ENCODE measurements around the gene SF3B1.
A peak's percentile ranks its signal among the peaks of the same experiment; 100 is the strongest.

Gene SF3B1

DNA sequence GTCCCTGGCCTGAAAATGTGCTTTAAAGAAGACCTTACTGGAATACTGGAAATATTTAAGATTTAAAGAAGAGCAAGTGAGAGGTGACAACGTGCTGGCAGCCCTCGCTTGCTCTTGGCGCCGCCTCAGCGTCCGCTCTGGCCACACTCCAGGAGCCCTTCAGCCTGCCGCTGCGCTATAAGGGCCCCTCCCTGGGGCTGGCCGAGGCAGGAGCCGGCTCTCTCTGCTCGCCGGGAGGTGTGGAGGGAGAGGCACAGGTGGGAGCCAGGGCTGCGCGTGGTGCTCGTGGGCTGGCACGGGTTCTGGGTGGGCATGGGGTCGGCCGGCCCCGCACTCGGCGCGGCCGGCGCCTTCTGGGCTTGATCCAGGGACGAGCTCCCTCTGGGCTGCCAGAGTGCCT lies 15.6 kb upstream of the SF3B1 start:
- TF ChIP-seq, protein P1, sequence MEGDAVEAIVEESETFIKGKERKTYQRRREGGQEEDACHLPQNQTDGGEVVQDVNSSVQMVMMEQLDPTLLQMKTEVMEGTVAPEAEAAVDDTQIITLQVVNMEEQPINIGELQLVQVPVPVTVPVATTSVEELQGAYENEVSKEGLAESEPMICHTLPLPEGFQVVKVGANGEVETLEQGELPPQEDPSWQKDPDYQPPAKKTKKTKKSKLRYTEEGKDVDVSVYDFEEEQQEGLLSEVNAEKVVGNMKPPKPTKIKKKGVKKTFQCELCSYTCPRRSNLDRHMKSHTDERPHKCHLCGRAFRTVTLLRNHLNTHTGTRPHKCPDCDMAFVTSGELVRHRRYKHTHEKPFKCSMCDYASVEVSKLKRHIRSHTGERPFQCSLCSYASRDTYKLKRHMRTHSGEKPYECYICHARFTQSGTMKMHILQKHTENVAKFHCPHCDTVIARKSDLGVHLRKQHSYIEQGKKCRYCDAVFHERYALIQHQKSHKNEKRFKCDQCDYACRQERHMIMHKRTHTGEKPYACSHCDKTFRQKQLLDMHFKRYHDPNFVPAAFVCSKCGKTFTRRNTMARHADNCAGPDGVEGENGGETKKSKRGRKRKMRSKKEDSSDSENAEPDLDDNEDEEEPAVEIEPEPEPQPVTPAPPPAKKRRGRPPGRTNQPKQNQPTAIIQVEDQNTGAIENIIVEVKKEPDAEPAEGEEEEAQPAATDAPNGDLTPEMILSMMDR (IDR thresholded peaks at IDR 0.05; ENCODE audit: low read depth, low read length, missing control alignments) = no peak
- H3K4me3 ChIP-seq (ENCODE audit: low read depth, low read length) = no peak overlapping the region
- DNase-seq (ENCODE audit: low read depth) = no peak

GRCh38 chr2:197446844-197447243 lies 12.0 kb upstream of the SF3B1 start:
- DNase-seq (ENCODE audit: low read depth) = no peak
- TF ChIP-seq, protein P1 (IDR thresholded peaks at IDR 0.05; ENCODE audit: low read depth, low read length, missing control alignments) = no peak
- H3K4me3 ChIP-seq (ENCODE audit: low read depth, low read length) = no peak overlapping the region

DNA sequence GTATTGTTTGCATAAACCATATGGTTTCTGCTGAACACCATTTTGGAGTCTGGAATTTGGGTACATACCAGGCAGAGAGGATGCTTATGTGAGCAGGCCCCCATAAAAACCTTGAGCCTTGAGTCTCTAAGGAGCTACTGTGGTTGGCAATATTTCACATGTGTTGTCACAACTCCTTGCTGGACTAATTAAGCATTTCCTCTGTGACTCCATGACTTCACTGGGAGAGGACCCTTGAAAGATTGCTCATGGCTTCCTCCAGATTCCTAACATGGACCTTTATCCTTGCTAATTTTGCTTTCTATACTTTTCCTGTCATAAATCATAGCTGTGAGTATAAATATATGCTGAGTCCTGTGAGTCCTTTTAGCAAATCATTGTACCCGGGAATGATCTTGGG lies 10.9 kb upstream of the SF3B1 start:
- no peak for DNase-seq (ENCODE audit: low read depth)
- H3K4me3 ChIP-seq (ENCODE audit: low read depth, low read length) = no peak overlapping the region
- TF ChIP-seq, protein P1 (IDR thresholded peaks at IDR 0.05; ENCODE audit: low read depth, low read length, missing control alignments) = no peak

DNA sequence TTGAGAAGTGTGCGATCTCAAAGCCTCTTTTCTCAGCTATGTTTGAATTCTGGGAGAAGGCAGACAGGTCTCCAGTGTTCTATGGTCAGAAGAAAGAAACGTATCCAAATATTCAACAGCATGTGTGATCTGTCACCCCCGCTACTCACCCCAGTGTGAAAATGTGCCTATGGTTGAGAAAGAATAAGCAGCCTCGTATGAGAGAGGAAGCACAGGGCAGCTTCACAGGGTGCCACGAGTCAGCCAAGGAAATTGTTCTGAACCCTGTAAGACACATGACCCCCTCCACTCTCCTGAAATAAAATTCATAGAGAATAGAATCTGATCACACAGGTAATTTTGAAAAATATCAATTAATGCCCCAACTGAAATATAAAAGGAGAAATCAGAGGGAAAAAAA lies 8.0 kb upstream of the SF3B1 start:
- DNase-seq (ENCODE audit: low read depth) = no peak
- H3K4me3 ChIP-seq (ENCODE audit: low read depth, low read length) = no peak overlapping the region
- TF ChIP-seq, protein P1 (IDR thresholded peaks at IDR 0.05; ENCODE audit: low read depth, low read length, missing control alignments) = no peak

DNA sequence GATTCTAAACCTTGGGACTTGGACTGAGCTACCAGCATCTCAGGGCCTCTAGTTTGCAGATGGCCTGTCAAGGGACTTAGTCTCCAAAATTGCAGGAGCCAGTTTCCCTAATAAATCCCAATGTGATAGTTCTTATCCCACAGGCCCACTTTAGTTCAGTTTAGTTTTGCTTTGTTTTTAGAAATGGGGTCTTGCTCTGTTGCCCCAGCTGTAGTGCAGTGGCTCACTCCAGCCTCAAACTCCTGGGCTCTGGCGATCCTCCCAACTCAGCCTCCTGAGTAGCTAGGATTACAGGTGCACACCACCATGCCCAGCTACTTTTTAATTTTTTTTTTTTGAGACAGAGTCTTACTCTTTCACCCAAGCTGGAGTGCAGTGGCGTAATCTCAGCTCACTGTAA lies 2.6 kb upstream of the SF3B1 start:
- DNase-seq (ENCODE audit: low read depth) = no peak
- TF ChIP-seq, protein P1 (IDR thresholded peaks at IDR 0.05; ENCODE audit: low read depth, low read length, missing control alignments) = no peak
- H3K4me3 ChIP-seq (ENCODE audit: low read depth, low read length) = no peak overlapping the region

GRCh38 chr2:197435598-197436420 lies 981 bp upstream of the SF3B1 start:
- DNase-seq (ENCODE audit: low read depth) = no peak
- TF ChIP-seq, protein P1 (IDR thresholded peaks at IDR 0.05; ENCODE audit: low read depth, low read length, missing control alignments) = no peak
- H3K4me3 ChIP-seq (ENCODE audit: low read depth, low read length) = peak overlapping the region; percentile 67

Data from GM12864 (cell line).